HG03064 (cell line): ENCODE data around the gene ANO3.

Source experiments
- ATAC-seq: cut with Tn5 transposase; IDR thresholded peaks from one replicate; pipeline ENCODE4 v1.9.1; 2021; ENCODE audit warnings: low read depth; ENCODE audit not compliant: unreplicated experiment

ANO3 gene

GRCh38 chr11:26353010-26353409 is 21.1 kb downstream of the ANO3 start:
- ATAC-seq: no peak

DNA sequence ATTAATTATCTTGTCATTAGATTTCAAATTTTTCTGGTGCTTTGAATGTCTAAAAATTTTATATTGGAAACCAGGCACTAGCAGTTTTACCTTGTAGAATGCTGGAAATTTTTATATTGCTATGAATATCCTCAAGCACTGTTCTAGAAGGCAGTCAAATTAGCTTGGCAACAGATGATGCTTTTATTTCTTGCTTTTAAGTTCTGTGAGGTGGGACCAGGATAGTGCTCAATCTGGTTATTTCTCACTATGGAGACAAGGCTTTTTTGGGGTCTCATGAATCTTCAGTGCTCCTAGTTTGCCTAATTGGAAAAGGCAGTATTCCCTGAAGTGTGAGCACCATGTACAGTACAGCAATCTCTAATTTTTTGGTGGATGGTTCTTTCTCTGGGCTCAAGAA is 27.1 kb downstream of the ANO3 start:
- no peak for ATAC-seq

DNA sequence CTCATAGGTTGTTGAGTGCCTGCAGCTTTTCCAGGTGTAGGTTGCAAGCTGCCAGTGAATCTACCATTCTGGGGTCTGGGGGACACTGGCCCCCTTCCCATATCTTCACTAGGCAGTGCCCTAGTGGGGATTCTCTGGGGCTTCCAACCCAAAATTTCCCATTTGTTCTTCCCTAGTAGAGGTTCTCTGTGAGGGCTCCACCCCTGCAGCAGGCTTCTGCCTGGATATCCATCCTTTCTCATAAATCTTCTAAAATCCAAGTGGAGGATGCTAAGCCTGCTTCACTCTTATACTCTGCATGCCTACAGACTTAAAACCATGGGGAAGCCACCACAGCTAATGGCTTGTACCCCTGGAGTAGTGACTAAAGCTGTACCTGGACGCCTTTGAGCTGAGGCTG is 33.4 kb downstream of the ANO3 start:
- ATAC-seq: no peak

GRCh38 chr11:26377619-26378018 is 45.7 kb downstream of the ANO3 start:
- ATAC-seq: no peak

- ATAC-seq: no peak
Measured at GRCh38 chr11:26399336-26399735, 67.4 kb downstream of the ANO3 start.

DNA sequence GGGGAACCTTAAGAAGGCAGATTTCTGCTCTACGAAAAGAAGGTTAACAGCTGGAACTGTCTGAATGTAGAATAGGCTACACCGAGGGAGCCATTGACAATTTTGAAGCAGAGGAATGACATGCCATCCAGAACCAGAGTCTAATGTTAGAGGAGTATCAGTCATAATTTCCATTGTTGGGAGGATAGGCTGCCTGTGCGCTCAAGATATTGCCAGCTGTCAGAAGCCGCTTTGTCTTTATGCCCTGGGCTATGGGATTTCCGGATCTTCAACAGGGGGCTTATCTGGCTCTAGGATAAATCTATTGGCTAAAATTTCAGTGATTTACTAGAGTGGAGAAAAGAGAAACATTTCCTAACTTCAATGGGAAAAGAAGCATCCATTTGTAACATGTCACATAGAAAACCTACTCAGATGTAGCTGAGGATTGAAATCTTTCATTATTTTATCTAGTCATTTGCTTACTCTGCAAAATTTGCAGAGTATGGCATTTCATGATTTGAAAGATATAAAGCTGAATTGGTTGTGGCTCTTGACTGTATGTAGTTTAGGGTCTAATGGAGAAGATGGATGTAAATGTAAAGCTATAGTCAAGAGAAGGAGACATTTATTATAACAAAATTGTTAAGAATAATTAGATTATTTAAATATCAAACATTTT is 78.9 kb downstream of the ANO3 start:
- no peak for ATAC-seq

DNA sequence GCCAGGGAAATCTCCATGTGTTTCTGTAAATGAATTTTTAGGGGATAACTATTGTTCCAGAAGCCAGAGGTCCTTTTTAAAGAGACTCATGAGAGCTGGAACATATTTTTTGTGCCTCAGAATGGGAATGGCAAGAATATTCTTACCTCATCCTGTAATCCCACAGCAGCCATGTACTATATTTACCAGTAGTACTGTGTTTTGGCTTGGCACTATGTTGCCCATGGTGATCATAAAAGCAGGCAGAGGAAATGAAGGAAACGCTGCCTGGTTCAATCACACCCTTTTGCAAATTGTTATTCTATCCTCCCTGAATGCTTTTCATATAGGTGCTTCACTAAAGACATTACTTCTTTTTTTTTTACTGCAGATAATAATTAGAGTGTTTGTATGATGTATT is 81.0 kb downstream of the ANO3 start:
- no peak for ATAC-seq

GRCh38 chr11:26418386-26418912 is 86.5 kb downstream of the ANO3 start:
- no peak for ATAC-seq

DNA sequence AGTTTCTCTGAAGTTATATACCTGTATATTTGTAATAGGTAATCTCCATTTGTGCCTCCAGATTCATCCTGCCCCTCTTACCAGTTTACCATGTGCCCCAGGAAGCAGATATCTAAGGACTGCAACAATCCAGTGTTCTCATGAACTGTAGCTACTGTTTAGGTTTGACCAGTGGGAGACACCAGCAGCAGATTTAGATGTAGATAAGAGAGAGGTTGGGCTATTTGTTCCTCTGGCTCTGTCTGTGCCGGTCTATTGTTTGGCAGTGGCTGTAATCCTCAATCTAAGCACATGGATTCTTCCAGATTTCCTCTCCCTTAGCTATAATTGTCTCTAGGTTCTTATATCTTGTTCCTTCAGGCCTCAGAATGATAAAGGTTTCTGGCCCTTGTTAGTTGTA is 88.4 kb downstream of the ANO3 start:
- no peak for ATAC-seq

DNA sequence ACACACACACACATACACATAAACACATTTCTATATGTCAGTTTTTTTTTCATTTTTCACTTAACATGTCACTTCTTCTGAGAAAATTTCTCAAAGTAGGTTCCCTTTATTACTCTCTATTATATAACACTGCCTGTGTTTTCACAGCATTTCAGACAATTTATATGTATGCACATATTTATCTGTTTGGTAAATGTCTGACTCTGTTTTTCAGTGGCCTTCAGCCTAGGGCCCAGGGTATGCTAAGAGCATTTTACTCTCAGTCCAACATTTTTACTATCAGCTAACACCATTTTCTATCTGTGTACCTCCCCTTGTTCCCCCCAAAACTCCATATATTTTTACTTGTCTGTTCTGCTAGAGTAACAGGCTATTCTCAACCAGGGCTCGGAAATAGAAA is 92.3 kb downstream of the ANO3 start:
- ATAC-seq: no peak

DNA sequence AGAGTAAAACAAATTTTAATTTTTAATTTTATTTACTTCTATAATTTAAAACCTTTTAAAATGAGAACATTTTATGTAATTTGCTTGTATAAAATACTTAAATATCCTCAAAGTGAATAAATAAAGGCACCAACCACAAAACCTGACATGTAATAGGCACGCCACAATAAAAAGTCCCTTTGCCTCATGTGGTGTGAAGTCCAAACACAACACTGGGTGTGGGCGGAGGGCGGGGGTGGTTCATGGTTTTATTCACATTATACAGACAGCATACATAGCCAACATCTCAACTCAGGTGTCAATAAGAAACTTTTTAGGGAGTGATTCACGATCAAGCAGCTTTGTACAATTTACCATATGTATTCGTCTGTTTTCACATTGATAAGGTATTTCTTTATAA is 107.9 kb downstream of the ANO3 start:
- ATAC-seq: no peak

DNA sequence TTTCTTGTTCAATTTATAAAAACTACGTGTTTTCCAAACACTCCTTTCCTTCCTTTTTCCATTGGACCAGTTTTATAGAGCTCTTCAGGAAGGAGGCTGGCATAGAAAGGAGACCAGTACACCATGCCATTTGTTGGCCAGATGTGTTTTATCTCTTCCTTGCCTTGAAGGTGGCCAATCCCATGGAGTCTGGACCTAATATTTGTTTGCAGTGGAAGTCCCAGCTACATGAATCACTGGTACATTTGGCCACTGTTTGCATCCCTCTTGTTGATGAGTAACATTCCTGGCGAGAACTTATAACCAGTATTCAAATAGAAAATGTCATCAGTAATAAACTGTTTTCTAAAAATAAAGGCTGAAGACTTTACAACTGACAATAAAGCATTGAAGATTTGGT is 110.2 kb downstream of the ANO3 start:
- no peak for ATAC-seq

DNA sequence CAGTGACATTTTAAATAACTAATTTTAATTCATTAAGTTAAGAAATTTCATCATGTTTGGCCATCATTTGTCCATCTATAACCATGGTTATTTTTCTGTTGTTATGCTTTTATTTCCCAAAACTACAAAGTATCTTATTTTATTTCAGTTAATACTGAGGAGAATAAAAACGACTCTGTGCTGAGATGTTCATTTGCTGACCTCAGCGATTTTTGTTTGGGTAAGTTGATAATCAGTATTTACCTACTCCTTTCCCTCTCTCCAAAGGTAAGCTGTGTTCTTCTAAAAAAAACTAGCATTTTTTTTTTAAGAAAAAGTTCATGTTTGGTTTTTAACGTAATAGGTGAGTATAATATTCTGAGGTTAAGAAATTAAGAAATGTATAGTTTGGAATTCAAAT is 111.7 kb downstream of the ANO3 start:
- ATAC-seq: no peak

- no peak for ATAC-seq
Measured at GRCh38 chr11:26457636-26458035, 125.7 kb downstream of the ANO3 start.

GRCh38 chr11:26465274-26465673 is 133.3 kb downstream of the ANO3 start:
- no peak for ATAC-seq

GRCh38 chr11:26467506-26467905 is 135.6 kb downstream of the ANO3 start:
- ATAC-seq: no peak

GRCh38 chr11:26470992-26471391 is 139.1 kb downstream of the ANO3 start:
- ATAC-seq: no peak

DNA sequence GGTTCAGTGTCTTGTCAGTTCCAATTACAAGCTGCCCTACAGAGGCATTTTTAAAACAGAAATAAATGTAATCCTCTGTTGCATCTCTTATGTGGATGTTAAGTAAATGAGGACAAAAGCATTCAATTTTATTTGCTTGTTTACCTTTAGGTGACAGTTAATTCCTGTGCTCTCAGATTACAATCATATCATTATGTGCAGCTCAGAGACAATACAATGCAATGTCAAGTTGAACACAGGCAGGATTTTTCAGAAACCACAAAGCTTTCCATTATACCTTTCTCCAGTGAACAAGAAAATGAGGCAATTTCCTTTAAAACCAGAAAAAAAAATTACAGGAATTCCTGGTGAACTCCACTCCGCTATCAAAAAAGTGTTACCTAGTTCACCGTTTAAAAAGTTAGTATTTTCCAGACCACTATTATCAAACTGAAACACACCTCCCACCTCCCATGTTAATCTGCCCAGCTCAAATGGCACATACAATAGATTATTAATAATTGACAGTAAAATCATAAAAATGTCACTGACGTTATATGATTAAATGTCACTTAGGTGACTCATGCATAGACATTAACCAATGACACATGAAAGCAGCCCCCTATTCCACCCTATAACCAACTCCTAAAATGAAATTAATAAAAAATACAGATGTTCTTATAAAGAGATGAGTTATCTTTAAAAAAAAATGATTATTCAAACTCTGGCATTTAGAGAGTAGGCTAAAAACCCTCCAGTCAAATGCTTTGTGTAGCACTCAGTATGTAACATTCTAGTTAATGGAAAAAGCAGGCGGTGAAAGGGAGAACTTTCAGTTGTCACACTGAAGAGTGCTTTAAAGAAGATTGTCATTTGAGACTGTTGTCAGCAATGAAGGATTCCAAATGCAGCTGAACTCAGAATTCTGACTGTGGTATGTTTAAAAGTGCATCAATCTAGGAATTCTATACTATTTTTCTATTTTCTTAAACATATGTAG is 141.6 kb downstream of the ANO3 start:
- no peak for ATAC-seq

GRCh38 chr11:26474401-26474800 is 142.5 kb downstream of the ANO3 start:
- ATAC-seq: no peak

DNA sequence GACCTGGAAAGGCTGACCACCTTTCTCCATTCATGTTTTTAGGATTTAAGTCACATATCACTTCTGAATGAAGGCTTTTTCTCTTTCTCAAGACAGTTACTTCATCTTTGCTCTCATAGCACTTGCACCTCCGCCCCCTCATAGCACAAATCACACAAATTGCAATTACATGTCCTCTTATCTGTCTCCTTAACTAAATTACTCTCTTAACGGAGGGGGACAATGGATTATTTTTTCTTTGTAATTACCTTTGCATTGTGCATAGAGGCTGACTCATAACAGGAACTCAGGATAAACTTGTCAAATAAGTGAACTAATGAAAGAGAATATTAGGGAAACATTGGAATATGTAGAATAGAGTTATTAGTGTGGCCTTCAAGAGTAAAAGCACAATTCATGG is 145.5 kb downstream of the ANO3 start:
- ATAC-seq: no peak

- no peak for ATAC-seq
Measured at GRCh38 chr11:26478710-26479109, 146.8 kb downstream of the ANO3 start.

- ATAC-seq: no peak
Measured at GRCh38 chr11:26480041-26480440, 148.1 kb downstream of the ANO3 start.
